Ovary (tissue), 9 donors: ENCODE data around the gene CSNK1A1. TPM values are rescaled to one million over a fixed set of nuclear protein-coding genes. Genes with fewer than 3 reads are reported as not detected.

Experiments used
- DNase-seq, 5 donors: peaks; one replicate each; pipeline ENCODE4 v3.0.0-alpha.2; 2019 to 2020
- H3K27ac ChIP-seq, 2 donors: fragments of 200-600 bp; one replicate each; pipeline versions ENCODE4 v1.5.1 to v1.8.0; 2019 to 2022
- H3K27me3 ChIP-seq: fragments of 200-600 bp; one replicate; pipeline ENCODE4 v1.8.0; 2022
- H3K36me3 ChIP-seq: fragments of 200-600 bp; sonication (generic); one replicate; pipeline ENCODE4 v1.5.1; 2019
- H3K4me1 ChIP-seq: one replicate; pipeline ENCODE4 v1.8.1; 2013; ENCODE audit warnings: mild to moderate bottlenecking, moderate library complexity; ENCODE audit not compliant: insufficient read depth
- H3K4me3 ChIP-seq: fragments of 200-600 bp; sonication (generic); one replicate; pipeline ENCODE4 v1.5.1; 2017
- H3K9me3 ChIP-seq, 2 donors: fragments of 200-600 bp in 1 of 2; sonication (generic) in 1 of 2; one replicate each; pipeline versions ENCODE4 v1.5.1 to v1.8.1; 2013 to 2019; ENCODE audit warnings: mild to moderate bottlenecking in 1 of 2, moderate library complexity in 1 of 2
- EP300 ChIP-seq: sonication (generic); formaldehyde crosslinking; IDR thresholded peaks from one replicate; pipeline ENCODE4 v1.6.1; 2017; ENCODE audit warnings: antibody characterized with exemption
- POLR2A ChIP-seq: fragments of 450-650 bp; IDR thresholded peaks from one replicate; pipeline ENCODE4 v1.6.1; 2017; ENCODE audit warnings: antibody characterized with exemption, mild to moderate bottlenecking, moderate library complexity
- WGBS, 3 donors: extraction: QIAGEN DNeasy Blood & Tissue Kit in 1 of 3; methylation state at CpG; one replicate each; pipeline versions ENCODE4 v1.1.5 to v1.1.7; 2013 to 2017; 5-methylcytosine and 5-hydroxymethylcytosine counted together
- intact Hi-C, 4 donors: fragments of 100-400 bp; cut with DNase I; formaldehyde crosslinking; loops; one replicate each; pipeline versions ENCODE4 v1.11.0 to v1.15.1; 2022 to 2023
- polyA plus RNA-seq, 2 donors: library from polyadenylated mRNA; stranded (reverse); fragments of 200-250 nt in 1 of 2; fragments of 350-450 nt in 1 of 2; fragmentation: Illumina TruSeq in 1 of 2; extraction: RNeasy Lipid Tissue Mini Kit (QIAGEN cat#74804) in 1 of 2; gene quantifications; one replicate each; pipeline ENCODE4 v1.2.3, GENCODE V29; 2013 to 2014
- total RNA-seq, 7 donors: library from RNA; depleted of rRNA in 2 of 7; stranded (reverse); fragments of >200 nt in 2 of 7; fragmentation: NEBNext Ultra II Directional in 3 of 7; extraction: Animal tissue kit (Norgen Biotek cat#: 25700) in 3 of 7; gene quantifications; one replicate each; pipeline versions ENCODE4 v1.1.0 to v1.2.4, GENCODE V29; 2016 to 2023
- TF ChIP-seq, protein P1 (sequence below), 3 donors: fragments of 450-650 bp in 2 of 3; fragments of 200-600 bp in 1 of 3; IDR thresholded peaks; one replicate each; pipeline versions ENCODE4 v1.5.1 to v1.8.0; 2016 to 2022; ENCODE audit warnings: antibody characterized with exemption in 3 of 3, mild to moderate bottlenecking in 1 of 3
- donor health status: DM: no; HTN: no; CAD: no; lungs with moderate emphysema.
- donor health status: DM: no; HTN: no; CAD: no.
- donor health status: Bipolar disorder and iron deficiency.
- donor health status: DM: yes; HTN: yes; CAD: no.
- donor health status: DM: no; HTN: no; CAD: no.
- donor health status: DM: yes; HTN: yes; CAD: no.

The CSNK1A1 gene
- total and polyA plus RNA-seq, 9 donors: 64.1 to 233 (median 158) TPM

DNA sequence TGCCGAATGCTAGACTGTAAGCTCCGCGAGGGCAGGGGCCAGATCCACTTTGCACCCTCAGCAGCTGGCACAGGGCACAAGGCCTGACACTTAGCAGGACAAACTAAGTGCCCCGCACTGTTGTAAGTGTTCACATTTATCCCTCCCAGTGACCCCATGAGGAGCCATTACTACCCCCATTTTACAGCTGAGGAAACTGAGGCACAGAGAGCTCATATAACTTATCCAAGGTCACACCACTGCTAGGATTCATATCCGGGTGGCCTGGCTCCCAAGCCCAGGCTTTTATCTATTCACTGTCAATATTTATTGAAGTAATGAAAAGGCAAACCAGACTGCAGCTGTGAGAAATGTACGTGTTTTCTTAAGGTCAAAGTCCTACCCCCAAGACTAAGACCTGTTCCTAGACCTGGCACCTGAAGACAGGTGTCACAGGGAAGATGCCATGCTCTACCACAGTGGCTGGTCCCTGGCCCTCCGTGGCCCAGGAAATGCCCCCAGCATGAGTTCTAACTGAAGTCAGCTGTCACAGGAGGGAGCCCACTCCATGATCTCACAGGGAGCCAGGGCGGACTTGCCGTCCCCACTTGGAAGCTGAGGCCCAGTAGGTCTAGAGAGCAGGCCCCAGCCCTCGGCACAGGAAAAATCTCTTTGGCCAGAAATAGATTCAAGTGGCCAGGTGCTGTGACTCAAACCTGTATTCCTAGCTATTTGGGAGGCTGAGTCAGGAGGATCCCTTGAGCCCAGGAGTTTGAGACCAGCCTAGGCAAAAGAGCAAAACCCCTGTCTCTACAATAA lies 97.4 kb downstream of the CSNK1A1 start:
- no peaks in the 10 kb centered on the region for H3K36me3 ChIP-seq
- peaks cover 28% of the 10 kb centered on the region for H3K4me1 ChIP-seq
- H3K9me3 ChIP-seq: no peaks in the 10 kb centered on the region
- TF ChIP-seq POLR2A (no peak), EP300 (no peak)
- TF ChIP-seq, protein P1, sequence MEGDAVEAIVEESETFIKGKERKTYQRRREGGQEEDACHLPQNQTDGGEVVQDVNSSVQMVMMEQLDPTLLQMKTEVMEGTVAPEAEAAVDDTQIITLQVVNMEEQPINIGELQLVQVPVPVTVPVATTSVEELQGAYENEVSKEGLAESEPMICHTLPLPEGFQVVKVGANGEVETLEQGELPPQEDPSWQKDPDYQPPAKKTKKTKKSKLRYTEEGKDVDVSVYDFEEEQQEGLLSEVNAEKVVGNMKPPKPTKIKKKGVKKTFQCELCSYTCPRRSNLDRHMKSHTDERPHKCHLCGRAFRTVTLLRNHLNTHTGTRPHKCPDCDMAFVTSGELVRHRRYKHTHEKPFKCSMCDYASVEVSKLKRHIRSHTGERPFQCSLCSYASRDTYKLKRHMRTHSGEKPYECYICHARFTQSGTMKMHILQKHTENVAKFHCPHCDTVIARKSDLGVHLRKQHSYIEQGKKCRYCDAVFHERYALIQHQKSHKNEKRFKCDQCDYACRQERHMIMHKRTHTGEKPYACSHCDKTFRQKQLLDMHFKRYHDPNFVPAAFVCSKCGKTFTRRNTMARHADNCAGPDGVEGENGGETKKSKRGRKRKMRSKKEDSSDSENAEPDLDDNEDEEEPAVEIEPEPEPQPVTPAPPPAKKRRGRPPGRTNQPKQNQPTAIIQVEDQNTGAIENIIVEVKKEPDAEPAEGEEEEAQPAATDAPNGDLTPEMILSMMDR (IDR thresholded peaks at IDR 0.05): no peak
- intact Hi-C loops: loop anchor here in 1 of 4 donors (5.0 kb wide), 1 partner anchor 98 kb away; the partner anchor contains the start of gene CSNK1A1
- 70 to 82% (median 81%) methylated on average over 10 of the region's 10 CpGs for WGBS, 3 donors
- H3K27me3 ChIP-seq: no peaks in the 10 kb centered on the region
- H3K27ac ChIP-seq: peak overlapping the region; percentile 17 to 59
- no peak overlapping the region for H3K4me3 ChIP-seq
- no peak for DNase-seq

DNA sequence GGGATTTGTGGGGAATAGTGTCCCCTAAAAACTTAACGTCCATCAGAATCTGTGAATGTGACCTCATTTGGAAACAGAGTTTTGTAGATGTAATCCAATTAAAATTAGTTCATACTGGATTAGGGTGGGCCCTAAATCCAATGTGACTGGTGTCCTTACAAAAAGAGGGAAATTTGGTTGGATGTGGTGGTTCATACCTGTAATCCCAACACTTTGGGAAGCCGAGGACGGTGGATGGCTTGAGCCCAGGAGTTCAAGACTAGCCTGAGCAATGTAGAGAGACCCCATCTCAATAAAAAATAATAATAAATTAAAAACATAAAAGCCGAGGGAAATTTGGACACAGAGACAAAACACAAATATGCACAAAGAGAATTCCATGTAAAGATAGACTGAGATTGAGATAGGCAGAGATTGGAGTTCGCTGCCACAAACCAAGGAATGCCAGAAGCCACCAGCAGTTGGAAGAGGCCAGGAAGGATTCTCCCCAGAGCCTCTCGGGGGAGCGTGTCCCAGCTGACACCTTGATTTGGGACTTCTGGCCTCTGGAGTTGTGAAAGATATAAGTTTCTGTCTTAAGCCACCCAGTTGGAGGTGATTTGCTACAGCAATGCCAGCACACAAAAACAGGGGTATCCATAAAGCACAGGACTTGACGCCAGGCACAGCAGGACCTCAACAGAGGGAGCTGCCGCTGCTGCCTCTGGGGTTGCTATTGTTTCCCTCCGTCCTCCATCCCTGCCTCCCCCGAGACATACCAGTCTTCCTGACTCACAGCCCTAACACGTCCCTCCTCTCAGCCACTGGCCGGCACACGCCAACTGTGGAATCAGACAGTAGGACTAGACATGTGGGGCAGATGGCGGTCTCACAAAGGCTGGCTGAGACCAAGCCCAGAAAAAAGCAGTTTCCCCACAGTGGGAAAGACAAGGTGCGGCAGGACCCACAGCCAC lies 98.3 kb downstream of the CSNK1A1 start:
- no peaks in the 10 kb centered on the region for H3K27me3 ChIP-seq
- H3K36me3 ChIP-seq: no peaks in the 10 kb centered on the region
- TF ChIP-seq, protein P1 (IDR thresholded peaks at IDR 0.05): no peak
- TF ChIP-seq POLR2A: no peak
- TF ChIP-seq EP300: peak; percentile 4
- peak; percentile 61 to 77 (median 74) for DNase-seq
- no peaks in the 10 kb centered on the region for H3K9me3 ChIP-seq
- 45 to 55% (median 52%) methylated on average over 16 of the region's 16 CpGs for WGBS, 3 donors
- intact Hi-C loops: loop anchor here in 1 of 4 donors (5.0 kb wide), 1 partner anchor 99 kb away; the partner anchor contains the start of gene CSNK1A1
- peak overlapping the region; percentile 59 to 76 for H3K27ac ChIP-seq
- H3K4me3 ChIP-seq: no peak overlapping the region
- H3K4me1 ChIP-seq: peaks cover 28% of the 10 kb centered on the region

DNA sequence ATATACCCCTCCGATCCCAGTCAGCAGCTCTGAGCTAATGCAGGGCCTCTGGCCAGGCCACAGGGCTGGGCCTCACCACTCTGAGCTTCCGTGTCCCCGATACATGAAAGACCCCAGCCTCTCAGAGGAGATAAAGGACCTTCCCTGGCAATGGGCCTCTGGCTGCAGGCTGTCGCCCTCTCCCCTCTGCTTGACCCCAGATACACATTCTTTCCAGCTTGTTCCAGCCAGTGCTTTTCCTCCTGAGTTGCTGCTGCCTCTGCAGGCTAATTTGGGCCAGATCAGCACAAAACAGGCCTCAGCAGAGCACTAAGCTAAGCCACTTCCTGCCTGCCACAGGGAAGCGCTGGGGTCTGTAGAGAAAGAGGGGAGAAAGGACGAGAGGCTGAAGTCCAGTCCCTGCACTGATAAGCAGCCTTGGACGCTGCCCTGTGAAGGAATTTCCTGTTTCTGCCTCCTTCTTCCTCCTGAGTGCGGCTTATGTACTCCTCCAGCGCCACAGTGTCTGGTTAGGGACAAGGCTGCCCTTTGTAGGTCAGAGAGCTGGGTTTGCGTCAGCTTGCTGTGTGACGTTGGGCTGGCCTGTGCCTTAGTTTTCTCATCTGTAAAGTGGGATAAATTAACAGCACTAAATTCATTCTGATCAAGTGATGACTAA lies 99.1 kb downstream of the CSNK1A1 start:
- WGBS, 3 donors: 7 to 14% (median 8%) methylated on average over 11 of the region's 11 CpGs
- peak; percentile 51 to 63 (median 57) for DNase-seq
- TF ChIP-seq, protein P1 (IDR thresholded peaks at IDR 0.05): no peak
- TF ChIP-seq POLR2A: no peak
- TF ChIP-seq EP300: no peak
- H3K27me3 ChIP-seq: no peaks in the 10 kb centered on the region
- intact Hi-C loops: loop anchor here in 1 of 4 donors (5.0 kb wide), 1 partner anchor 100 kb away; the partner anchor contains the start of gene CSNK1A1
- no peaks in the 10 kb centered on the region for H3K9me3 ChIP-seq
- peaks cover 28% of the 10 kb centered on the region for H3K4me1 ChIP-seq
- H3K4me3 ChIP-seq: no peak overlapping the region
- no peaks in the 10 kb centered on the region for H3K36me3 ChIP-seq
- peak overlapping the region; percentile 59 to 76 for H3K27ac ChIP-seq

DNA sequence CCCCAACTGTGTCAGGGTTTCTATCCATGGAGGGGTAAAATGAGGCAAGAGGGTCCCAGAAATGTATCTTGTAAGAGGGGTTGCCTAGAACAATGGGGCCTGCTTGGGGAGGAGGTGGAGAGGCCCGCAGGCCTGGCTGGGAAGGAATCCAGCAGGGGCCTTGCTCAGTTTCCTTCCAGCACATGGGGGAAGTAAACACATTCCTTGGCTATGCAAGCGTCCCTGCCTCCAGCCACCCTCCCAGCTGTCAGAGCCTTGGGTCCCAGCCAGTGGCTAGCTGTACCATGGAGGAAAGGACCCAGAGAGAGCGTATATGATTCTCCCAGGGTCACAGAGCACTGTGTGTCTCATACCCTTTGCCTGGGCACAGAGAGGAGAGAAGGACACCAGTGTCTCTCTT lies 101.0 kb downstream of the CSNK1A1 start:
- Histone ChIP-seq H3K27me3 (no peaks in the 10 kb centered on the region), H3K27ac (peak overlapping the region; percentile 59 to 76), H3K4me3 (no peak overlapping the region), H3K9me3 (no peaks in the 10 kb centered on the region), H3K4me1 (peaks cover 31% of the 10 kb centered on the region), H3K36me3 (no peaks in the 10 kb centered on the region)
- peak; percentile 74 to 83 (median 81) for DNase-seq
- TF ChIP-seq POLR2A: no peak
- TF ChIP-seq, protein P1 (IDR thresholded peaks at IDR 0.05): peak in 1 of 3 donors; percentile 11
- WGBS, 3 donors: 2 to 7% (median 4%) methylated on average over 3 of the region's 3 CpGs
- intact Hi-C loops: loop anchor here in 1 of 4 donors (5.0 kb wide), 1 partner anchor 102 kb away; the partner anchor contains the start of gene CSNK1A1
